ENCODE data around the gene ZNF474. TPM values are rescaled to one million over a fixed set of nuclear protein-coding genes. Genes with fewer than 3 reads are reported as not detected.

Gene ZNF474
- total RNA-seq, 3 donors from 2014 or later: 0.33 to 0.48 (median 0.44) TPM

DNA sequence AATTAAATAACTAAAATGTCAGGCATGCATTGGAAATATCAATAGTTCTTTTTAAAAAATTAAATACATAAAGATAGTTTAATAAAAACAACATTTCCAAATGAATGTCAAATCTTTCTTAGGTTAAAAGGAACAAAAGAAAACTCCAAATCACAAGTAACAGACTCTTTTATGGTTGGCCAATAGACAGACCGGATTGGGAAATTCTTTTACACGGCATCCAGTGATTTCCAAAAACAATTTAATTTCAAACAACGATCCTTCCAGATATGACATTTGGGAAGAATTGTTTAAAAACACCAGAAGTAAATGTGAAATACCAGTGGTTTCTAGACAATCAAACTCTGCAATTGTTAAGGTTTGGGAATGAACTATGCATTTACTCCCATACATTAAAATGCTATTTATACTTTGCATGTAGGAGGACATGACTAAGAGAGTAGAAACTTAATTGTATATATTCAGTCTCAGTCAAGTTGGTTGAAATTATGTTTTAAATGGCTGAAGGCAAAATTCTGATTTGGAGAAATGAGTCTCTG is 32.8 kb downstream of the ZNF474 start:
- H3K27me3 ChIP-seq: no peaks in the 10 kb centered on the region
- H3K36me3 ChIP-seq: no peaks in the 10 kb centered on the region
- H3K9me3 ChIP-seq: no peaks in the 10 kb centered on the region
- H3K27ac ChIP-seq: peak overlapping the region in 1 of 2 donors; percentile 79
- intact Hi-C loops (cut with DNase I; ENCODE audit: low total_unique reads): no loop called here
- TF ChIP-seq POLR2AphosphoS5 (IDR thresholded peaks at IDR 0.05) (no peak), POLR2A (IDR thresholded peaks at IDR 0.05) (no peak)
- TF ChIP-seq, protein P1, sequence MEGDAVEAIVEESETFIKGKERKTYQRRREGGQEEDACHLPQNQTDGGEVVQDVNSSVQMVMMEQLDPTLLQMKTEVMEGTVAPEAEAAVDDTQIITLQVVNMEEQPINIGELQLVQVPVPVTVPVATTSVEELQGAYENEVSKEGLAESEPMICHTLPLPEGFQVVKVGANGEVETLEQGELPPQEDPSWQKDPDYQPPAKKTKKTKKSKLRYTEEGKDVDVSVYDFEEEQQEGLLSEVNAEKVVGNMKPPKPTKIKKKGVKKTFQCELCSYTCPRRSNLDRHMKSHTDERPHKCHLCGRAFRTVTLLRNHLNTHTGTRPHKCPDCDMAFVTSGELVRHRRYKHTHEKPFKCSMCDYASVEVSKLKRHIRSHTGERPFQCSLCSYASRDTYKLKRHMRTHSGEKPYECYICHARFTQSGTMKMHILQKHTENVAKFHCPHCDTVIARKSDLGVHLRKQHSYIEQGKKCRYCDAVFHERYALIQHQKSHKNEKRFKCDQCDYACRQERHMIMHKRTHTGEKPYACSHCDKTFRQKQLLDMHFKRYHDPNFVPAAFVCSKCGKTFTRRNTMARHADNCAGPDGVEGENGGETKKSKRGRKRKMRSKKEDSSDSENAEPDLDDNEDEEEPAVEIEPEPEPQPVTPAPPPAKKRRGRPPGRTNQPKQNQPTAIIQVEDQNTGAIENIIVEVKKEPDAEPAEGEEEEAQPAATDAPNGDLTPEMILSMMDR (IDR thresholded peaks at IDR 0.05): no peak
- no peak overlapping the region for H3K4me3 ChIP-seq
- DNase-seq (ENCODE audit: low spot score in 2 of 2): no peak
- H3K4me1 ChIP-seq: peaks cover 0 to 5% of the 10 kb centered on the region in 2 donors

DNA sequence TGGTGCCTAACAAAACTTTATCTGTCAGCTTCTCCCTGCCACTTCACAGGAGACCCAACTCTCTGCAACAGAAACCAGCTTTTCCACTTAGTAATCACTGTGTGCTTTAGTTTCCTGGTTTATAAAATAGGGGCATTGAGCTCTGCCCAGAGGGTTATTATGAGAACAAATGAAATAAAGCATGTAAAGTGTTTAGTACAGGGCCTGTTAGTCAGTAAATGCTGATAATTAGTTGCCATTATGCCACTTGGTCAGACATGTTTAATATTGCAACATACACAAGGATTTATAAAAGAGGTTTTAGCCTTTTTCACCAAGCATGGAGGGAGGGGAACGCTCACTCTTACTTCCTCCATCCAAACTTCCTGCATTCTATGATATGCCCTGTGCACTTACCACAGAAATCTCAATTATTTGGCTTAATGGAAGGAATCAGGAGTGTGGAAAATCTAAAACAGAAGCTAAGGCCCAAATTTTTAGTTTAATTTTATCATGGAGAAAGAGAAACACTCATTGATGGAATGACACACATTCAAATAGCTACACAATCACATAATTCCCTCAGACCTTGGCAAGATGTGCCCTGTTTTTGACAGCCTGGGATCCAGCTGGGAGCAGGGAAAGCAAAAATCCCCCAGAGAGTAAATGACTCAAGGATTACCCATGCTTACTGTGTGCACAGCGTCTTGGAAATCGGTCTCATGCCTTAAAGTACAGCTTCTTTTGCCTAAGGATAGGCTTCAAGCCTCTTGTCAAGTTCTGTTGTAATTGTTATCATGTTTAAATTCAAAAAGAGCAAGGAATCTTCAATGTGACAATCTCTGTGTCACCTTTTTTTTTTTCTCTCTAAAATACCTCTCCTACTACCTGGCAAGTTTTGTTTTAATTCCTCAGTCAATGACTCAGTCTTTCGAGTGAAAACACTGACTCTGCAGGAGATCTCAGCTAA is 34.0 kb downstream of the ZNF474 start:
- Histone ChIP-seq H3K36me3 (no peaks in the 10 kb centered on the region), H3K4me3 (no peak overlapping the region), H3K27ac (peak overlapping the region; percentile 61 to 79), H3K4me1 (peaks cover 0 to 5% of the 10 kb centered on the region in 2 donors), H3K9me3 (no peaks in the 10 kb centered on the region), H3K27me3 (no peaks in the 10 kb centered on the region)
- intact Hi-C loops (cut with DNase I; ENCODE audit: low total_unique reads): no loop called here
- TF ChIP-seq POLR2A (IDR thresholded peaks at IDR 0.05) (no peak), POLR2AphosphoS5 (IDR thresholded peaks at IDR 0.05) (no peak)
- TF ChIP-seq, protein P1 (IDR thresholded peaks at IDR 0.05): no peak
- DNase-seq (ENCODE audit: low spot score in 2 of 2): no peak

DNA sequence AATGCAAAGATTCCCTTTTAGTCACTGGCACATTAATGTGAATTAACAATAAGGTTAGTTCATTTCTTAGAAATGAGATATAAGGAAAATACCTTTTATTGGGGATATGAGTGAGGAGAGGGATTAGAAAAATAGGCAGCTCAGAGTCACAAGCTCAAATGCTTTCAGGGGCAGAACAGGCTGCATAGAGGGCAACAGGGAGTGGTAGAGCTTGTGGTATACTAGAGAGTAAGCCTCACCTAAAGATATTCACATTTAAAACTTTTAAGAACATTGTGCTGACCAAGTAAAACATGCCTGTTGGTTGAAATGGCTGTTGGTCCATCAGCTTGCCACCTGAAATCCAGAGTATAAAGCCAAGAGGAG is 34.7 kb downstream of the ZNF474 start:
- intact Hi-C loops (cut with DNase I; ENCODE audit: low total_unique reads): no loop called here
- no peak for TF ChIP-seq POLR2A (IDR thresholded peaks at IDR 0.05)
- TF ChIP-seq, protein P1 (IDR thresholded peaks at IDR 0.05): no peak
- TF ChIP-seq POLR2AphosphoS5 (IDR thresholded peaks at IDR 0.05): no peak
- H3K9me3 ChIP-seq: no peaks in the 10 kb centered on the region
- H3K27me3 ChIP-seq: no peaks in the 10 kb centered on the region
- H3K4me3 ChIP-seq: no peak overlapping the region
- DNase-seq (ENCODE audit: low spot score in 2 of 2): no peak
- H3K27ac ChIP-seq: peak overlapping the region; percentile 61 to 79
- no peaks in the 10 kb centered on the region for H3K36me3 ChIP-seq
- peaks cover 0 to 5% of the 10 kb centered on the region in 2 donors for H3K4me1 ChIP-seq

GRCh38 chr5:122164831-122165558 is 35.6 kb downstream of the ZNF474 start:
- intact Hi-C loops (cut with DNase I; ENCODE audit: low total_unique reads): no loop called here
- no peaks in the 10 kb centered on the region for H3K9me3 ChIP-seq
- TF ChIP-seq POLR2A (IDR thresholded peaks at IDR 0.05) (no peak), POLR2AphosphoS5 (IDR thresholded peaks at IDR 0.05) (no peak)
- TF ChIP-seq, protein P1 (IDR thresholded peaks at IDR 0.05): no peak
- no peak for DNase-seq (ENCODE audit: low spot score in 2 of 2)
- H3K4me1 ChIP-seq: peaks cover 0 to 5% of the 10 kb centered on the region in 2 donors
- peak overlapping the region in 1 of 2 donors; percentile 79 for H3K27ac ChIP-seq
- no peaks in the 10 kb centered on the region for H3K36me3 ChIP-seq
- no peak overlapping the region for H3K4me3 ChIP-seq
- no peaks in the 10 kb centered on the region for H3K27me3 ChIP-seq
